Activated CD8-positive, alpha-beta memory T cell treated with anti-CD3 and anti-CD28 coated beads for 4 hours (primary cell): ENCODE data around the gene RAP1GAP.
"Not testable (repeated sequence)": the region's sequence is repeated elsewhere in the genome, so short reads cannot be mapped to it uniquely, and the experiment has no call there.

Experiments used
- DNase-seq, 2 donors: peaks; one replicate each; pipeline ENCODE4 v3.0.0-alpha.2; 2020; ENCODE audit warnings: low read depth in 2 of 2

RAP1GAP gene

DNA sequence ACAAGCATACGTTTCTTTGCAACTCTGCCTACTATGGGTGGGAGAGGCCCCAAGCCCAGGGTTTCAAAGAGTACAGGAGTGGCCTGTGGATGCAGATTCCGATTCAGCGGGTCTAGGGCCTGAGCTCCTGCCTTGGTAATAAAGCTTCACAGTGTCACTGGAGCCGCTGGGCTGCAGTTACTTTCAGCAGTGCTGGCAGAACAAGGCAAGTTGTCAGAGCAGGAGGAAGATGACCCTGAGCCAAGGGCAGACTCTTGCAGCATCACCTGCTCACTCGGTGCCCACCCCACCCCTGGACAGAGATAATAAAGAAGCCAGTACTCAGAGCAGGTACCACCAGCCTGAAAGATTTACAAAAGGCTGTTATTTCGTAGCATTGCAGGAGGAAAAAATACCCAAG is 8.0 kb upstream of the RAP1GAP start:
- no peak for DNase-seq

DNA sequence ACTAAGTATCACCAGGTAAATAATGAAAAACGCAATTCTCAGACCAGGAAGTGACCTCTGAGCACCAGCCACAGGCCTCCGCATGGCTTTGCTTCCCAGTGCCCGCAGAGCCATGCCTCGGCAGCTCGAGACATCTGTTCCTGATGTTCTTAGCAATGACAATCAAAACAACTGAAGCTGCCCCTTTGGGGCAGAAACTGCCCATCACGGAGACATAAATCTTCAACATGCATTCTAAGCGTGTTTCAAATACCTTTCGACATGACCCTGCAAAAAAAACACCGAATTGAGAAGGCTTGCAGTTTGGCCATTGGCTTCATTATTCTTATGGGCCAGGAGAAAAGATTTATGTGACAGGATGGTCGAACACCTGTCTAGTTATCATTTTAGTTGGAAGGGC is 5.8 kb upstream of the RAP1GAP start:
- DNase-seq, result no peak

DNA sequence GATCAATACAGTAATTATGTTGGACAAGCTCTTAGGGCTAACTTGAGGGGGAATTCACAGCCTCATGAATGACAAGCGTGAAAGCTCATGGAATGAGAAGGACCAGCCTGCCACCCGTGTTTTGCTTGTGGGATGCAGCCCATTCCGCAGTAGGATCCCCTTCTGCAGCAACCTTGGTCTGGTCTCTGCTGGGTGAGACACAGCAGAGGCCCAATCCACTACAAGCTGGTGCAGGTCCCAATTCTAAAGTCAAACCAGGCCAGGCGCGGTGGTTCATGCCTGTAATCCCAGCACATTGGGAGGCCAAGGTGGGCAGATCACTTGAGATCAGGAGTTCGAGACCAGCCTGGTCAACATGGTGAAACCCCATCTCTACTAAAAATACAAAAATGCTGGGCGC is 4.7 kb upstream of the RAP1GAP start:
- not testable (repeated sequence) for DNase-seq

GRCh38 chr1:21673277-21673780 is 4.2 kb upstream of the RAP1GAP start:
- DNase-seq, result no peak

GRCh38 chr1:21672478-21673276 is 3.5 kb upstream of the RAP1GAP start:
- DNase-seq, result no peak

- no peak for DNase-seq
Observed at GRCh38 chr1:21671915-21672314, 2.8 kb upstream of the RAP1GAP start.

DNA sequence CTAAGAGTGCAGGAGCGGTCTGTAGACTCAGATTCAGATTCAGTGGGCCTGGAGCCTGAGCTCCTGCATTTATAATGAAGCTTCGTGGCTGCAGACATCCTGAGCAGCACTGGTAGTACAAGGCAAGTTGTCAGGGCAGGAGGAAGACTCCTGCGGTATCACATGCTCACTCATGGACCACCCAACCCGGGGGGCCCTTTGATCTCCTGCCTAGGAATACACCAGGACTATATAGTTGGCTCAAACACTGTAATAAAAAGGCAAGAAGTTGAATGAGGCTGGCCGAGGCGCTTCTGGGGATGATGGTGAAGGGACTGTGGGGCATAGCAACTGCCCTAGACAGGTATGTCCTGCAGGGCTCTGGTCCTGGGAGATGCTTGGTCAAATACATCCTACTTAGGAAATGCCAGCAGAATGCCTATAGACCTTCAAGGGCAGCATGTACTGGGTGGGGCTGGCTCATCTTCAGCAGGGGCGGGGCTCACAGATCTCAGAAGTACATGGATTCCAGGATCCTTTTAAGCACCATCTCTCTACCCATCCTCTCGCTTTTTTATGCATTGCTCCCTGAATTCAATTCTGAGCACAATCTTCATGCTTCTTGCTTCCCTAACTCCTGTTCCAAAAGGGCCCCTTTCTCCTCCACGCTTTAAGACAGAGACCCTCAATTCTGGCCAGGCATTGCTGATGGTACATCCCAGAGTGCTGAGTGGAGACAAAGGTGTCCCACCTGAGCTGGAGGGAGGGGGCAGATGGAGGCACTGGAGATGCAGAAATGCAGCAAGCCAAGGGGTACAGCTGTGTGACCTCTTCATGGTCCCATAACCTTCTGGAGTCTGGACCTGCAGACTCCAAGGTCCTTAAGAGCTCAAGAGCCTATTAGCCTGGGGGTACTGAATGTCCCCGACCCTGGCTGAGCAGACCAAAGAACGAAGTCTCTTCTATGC is 2.1 kb upstream of the RAP1GAP start:
- DNase-seq, result no peak

- no peak for DNase-seq
Observed at GRCh38 chr1:21670059-21670881, 1.1 kb upstream of the RAP1GAP start.

DNA sequence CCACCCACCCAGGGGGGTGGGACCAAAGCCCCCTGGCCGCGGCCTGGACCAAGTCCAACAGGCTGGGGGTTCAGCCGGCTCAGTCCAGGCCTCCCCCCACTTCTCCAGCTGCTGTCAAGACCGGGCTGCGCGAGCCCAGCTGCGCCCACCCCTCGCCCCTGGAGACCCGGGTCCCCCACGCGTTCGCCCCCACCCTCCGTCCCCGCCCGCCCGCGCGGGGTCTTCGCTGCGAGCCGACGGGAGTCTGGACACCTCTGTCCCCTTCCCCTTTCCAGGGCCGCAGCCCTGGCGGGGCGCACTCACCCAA is 253 bp downstream of the RAP1GAP start:
- DNase-seq, result no peak

- no peak for DNase-seq
Observed at GRCh38 chr1:21668232-21668950, 766 bp downstream of the RAP1GAP start.

DNA sequence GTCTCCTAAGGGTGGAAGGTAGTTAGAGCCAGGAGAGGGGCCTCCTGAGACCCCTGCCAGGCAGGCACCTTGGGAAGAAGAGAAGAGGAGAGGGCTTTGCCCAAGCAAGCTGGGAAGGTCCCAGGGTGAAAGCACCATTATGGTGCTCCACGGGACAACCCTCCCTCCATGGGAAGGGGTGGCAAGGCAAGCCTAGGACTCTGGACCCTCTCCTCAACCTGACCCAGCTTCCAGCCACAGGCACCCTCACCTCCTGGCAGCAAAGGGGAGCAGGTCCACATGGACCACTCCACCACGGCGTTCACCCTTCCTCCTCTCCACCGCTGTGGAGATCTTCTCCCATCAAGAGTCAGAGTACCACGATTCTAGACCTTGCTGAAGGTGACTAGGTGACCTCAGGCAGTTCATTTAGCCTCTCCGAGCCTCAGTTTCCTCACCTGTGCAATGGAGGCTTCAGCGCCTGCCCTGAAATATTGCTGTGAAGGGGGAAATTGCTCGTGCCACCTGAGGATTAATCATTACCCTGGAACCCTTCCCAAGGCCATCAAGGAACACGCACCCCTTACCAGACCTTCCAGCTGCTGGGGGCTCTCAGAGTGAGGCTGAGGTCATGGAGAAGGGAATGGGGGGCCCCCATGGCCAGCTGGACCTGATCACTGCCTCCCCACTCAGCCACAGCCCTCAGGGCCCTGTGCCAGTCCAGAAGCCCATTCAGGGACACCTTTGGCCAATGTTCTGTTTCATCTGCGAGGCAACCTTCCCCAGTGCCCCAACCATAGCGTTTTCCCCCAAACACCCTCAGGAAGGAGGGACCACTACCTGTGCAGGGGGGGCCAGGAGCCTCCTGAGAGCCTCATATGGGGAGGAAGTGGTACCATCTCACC is 1.6 kb downstream of the RAP1GAP start:
- DNase-seq, result no peak

- DNase-seq, result no peak
Observed at GRCh38 chr1:21666576-21667320, 2.4 kb downstream of the RAP1GAP start.

GRCh38 chr1:21665711-21666575 is 3.2 kb downstream of the RAP1GAP start:
- DNase-seq, result no peak

- DNase-seq, result no peak
Observed at GRCh38 chr1:21664806-21665588, 4.2 kb downstream of the RAP1GAP start.

DNA sequence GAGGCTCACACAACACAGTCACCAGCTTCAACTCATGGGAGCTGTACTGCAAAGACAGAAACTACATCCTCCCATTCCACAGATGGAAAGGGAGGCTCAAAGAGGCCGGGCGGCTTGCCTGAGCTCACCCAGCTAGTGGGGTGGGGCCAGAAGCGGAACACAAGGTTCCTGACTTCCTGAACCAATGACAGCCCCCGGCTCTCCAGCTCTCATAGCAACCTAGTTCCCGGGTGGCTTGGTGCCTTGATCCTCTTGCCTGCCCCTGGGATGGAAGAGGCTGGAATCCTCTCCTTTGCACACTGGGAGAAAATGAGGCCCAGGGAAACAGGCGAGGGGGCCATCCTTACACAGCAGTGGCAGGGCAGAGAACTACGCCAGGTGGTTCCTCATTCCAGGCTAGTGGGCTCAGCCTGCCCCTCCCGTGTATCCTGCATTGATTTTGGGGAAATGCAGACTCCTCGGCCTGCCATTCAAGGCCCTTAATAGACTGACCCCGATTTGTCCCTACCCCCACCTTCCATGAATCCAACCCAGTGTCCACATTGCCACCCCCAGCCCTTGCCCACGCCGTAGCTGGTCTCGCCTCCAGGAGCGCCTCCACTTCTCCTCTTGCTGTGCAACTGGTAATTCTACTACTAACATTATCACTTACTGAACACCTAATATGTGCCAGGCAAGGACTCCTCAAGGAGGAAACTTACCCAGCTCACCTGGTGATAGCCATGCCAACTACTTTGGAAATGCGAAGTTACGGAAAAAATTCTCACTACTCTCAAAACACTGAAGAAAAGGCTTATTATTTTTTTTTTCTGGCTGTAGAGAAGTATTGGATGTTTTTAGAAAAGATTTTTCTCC is 5.0 kb downstream of the RAP1GAP start:
- no peak for DNase-seq

DNA sequence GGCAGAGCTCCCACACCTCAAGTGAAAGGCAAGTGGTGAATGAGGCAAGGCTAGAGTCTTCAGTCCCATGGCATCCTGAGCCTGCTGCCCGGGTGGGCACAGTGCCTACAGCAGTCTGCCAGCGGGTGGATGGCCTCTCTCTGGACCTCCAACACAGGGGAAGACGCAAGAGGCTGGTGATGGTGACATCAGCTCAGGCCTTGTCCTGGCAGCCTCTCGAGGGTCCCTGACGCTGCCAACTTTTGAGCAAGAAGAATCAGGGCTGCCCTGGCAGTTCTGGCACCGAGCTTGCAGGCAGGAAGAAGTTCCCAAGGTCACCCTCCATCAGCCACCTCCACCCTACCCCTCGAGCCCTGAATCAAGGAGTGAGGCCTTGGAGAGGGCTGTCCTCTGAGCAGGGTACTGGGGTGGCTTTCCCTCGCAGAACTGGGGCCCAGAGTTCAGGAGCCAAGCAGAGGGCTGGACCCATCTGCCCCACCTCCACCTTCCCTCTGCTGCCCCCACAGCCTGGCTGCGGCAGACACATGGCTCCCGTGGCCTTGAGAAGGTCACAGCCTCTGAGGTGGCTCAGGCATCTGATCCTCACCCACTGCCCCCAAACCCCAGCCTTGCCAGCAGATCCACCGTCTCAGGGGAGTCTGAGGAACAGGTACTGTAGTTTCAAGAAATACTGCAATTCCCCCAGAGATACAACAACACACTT is 5.8 kb downstream of the RAP1GAP start:
- DNase-seq, result no peak
